Measurements from ENCODE around the gene PRKD1.

GRCh38 chr14:29783556-29783955 is 144.1 kb downstream of the PRKD1 start:
- TF ChIP-seq, protein P1, sequence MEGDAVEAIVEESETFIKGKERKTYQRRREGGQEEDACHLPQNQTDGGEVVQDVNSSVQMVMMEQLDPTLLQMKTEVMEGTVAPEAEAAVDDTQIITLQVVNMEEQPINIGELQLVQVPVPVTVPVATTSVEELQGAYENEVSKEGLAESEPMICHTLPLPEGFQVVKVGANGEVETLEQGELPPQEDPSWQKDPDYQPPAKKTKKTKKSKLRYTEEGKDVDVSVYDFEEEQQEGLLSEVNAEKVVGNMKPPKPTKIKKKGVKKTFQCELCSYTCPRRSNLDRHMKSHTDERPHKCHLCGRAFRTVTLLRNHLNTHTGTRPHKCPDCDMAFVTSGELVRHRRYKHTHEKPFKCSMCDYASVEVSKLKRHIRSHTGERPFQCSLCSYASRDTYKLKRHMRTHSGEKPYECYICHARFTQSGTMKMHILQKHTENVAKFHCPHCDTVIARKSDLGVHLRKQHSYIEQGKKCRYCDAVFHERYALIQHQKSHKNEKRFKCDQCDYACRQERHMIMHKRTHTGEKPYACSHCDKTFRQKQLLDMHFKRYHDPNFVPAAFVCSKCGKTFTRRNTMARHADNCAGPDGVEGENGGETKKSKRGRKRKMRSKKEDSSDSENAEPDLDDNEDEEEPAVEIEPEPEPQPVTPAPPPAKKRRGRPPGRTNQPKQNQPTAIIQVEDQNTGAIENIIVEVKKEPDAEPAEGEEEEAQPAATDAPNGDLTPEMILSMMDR (IDR thresholded peaks at IDR 0.05 in 2 of 3, conservative IDR thresholded peaks at IDR 0.05 in 1 of 3; ENCODE audit: borderline replicate concordance in 1 of 3, insufficient read depth in 1 of 3, low read depth in 2 of 3, low read length in 2 of 3): no peak
- TF ChIP-seq ZNF274 (IDR thresholded peaks at IDR 0.05; ENCODE audit: low read depth, low read length) (no peak), POLR2A (IDR thresholded peaks at IDR 0.05; ENCODE audit: borderline replicate concordance, extremely low read depth, insufficient read depth, insufficient read length) (no peak), RAD21 (IDR thresholded peaks at IDR 0.05; ENCODE audit: low read depth) (no peak), POLR2AphosphoS5 (IDR thresholded peaks at IDR 0.05; ENCODE audit: low read depth, low read length) (no peak), ZFX (IDR thresholded peaks at IDR 0.05) (no peak), EZH2 (IDR thresholded peaks at IDR 0.05) (no peak)

All from HCT116 (cell line).